22Rv1 (cell line): ENCODE measurements around the gene ZBTB21.

Source experiments
- CTCF ChIP-seq: fragments of 450-650 bp; IDR thresholded peaks from 2 replicates; pipeline ENCODE4 v1.5.1; 2017; ENCODE audit warnings: mild to moderate bottlenecking
- ZFX ChIP-seq: fragments of 450-650 bp; IDR thresholded peaks from 2 replicates; pipeline ENCODE4 v1.6.1; 2017; ENCODE audit warnings: antibody characterized with exemption, borderline replicate concordance

- TF ChIP-seq CTCF, result no peak
- no peak for TF ChIP-seq ZFX
Observed at GRCh38 chr21:42032266-42032665, 22.1 kb upstream of the ZBTB21 start.
